Ovary (tissue), 9 donors: ENCODE data around the gene DNAH17. TPM values are rescaled to one million over a fixed set of nuclear protein-coding genes. Genes with fewer than 3 reads are reported as not detected.
A peak's percentile ranks its signal among the peaks of the same experiment; 100 is the strongest.

Experiments used
- DNase-seq, 5 donors: peaks; one replicate each; pipeline ENCODE4 v3.0.0-alpha.2; 2019 to 2020
- H3K27ac ChIP-seq, 2 donors: fragments of 200-600 bp; one replicate each; pipeline versions ENCODE4 v1.5.1 to v1.8.0; 2019 to 2022
- H3K27me3 ChIP-seq: fragments of 200-600 bp; one replicate; pipeline ENCODE4 v1.8.0; 2022
- H3K36me3 ChIP-seq: fragments of 200-600 bp; sonication (generic); one replicate; pipeline ENCODE4 v1.5.1; 2019
- H3K4me1 ChIP-seq: one replicate; pipeline ENCODE4 v1.8.1; 2013; ENCODE audit warnings: mild to moderate bottlenecking, moderate library complexity; ENCODE audit not compliant: insufficient read depth
- H3K4me3 ChIP-seq: fragments of 200-600 bp; sonication (generic); one replicate; pipeline ENCODE4 v1.5.1; 2017
- H3K9me3 ChIP-seq, 2 donors: fragments of 200-600 bp in 1 of 2; sonication (generic) in 1 of 2; one replicate each; pipeline versions ENCODE4 v1.5.1 to v1.8.1; 2013 to 2019; ENCODE audit warnings: mild to moderate bottlenecking in 1 of 2, moderate library complexity in 1 of 2
- EP300 ChIP-seq: sonication (generic); formaldehyde crosslinking; IDR thresholded peaks from one replicate; pipeline ENCODE4 v1.6.1; 2017; ENCODE audit warnings: antibody characterized with exemption
- POLR2A ChIP-seq: fragments of 450-650 bp; IDR thresholded peaks from one replicate; pipeline ENCODE4 v1.6.1; 2017; ENCODE audit warnings: antibody characterized with exemption, mild to moderate bottlenecking, moderate library complexity
- WGBS, 3 donors: extraction: QIAGEN DNeasy Blood & Tissue Kit in 1 of 3; methylation state at CpG; one replicate each; pipeline versions ENCODE4 v1.1.5 to v1.1.7; 2013 to 2017; 5-methylcytosine and 5-hydroxymethylcytosine counted together
- intact Hi-C, 4 donors: fragments of 100-400 bp; cut with DNase I; formaldehyde crosslinking; loops; one replicate each; pipeline versions ENCODE4 v1.11.0 to v1.15.1; 2022 to 2023
- polyA plus RNA-seq, 2 donors: library from polyadenylated mRNA; stranded (reverse); fragments of 200-250 nt in 1 of 2; fragments of 350-450 nt in 1 of 2; fragmentation: Illumina TruSeq in 1 of 2; extraction: RNeasy Lipid Tissue Mini Kit (QIAGEN cat#74804) in 1 of 2; gene quantifications; one replicate each; pipeline ENCODE4 v1.2.3, GENCODE V29; 2013 to 2014
- total RNA-seq, 7 donors: library from RNA; depleted of rRNA in 2 of 7; stranded (reverse); fragments of >200 nt in 2 of 7; fragmentation: NEBNext Ultra II Directional in 3 of 7; extraction: Animal tissue kit (Norgen Biotek cat#: 25700) in 3 of 7; gene quantifications; one replicate each; pipeline versions ENCODE4 v1.1.0 to v1.2.4, GENCODE V29; 2016 to 2023
- TF ChIP-seq, protein P1 (sequence below), 3 donors: fragments of 450-650 bp in 2 of 3; fragments of 200-600 bp in 1 of 3; IDR thresholded peaks; one replicate each; pipeline versions ENCODE4 v1.5.1 to v1.8.0; 2016 to 2022; ENCODE audit warnings: antibody characterized with exemption in 3 of 3, mild to moderate bottlenecking in 1 of 3
- donor health status: DM: no; HTN: no; CAD: no; lungs with moderate emphysema.
- donor health status: DM: no; HTN: no; CAD: no.
- donor health status: Bipolar disorder and iron deficiency.
- donor health status: DM: yes; HTN: yes; CAD: no.
- donor health status: DM: no; HTN: no; CAD: no.
- donor health status: DM: yes; HTN: yes; CAD: no.

The DNAH17 gene
- total and polyA plus RNA-seq, 9 donors: 0.07 to 0.25 (median 0.12) TPM; not detected in 6

DNA sequence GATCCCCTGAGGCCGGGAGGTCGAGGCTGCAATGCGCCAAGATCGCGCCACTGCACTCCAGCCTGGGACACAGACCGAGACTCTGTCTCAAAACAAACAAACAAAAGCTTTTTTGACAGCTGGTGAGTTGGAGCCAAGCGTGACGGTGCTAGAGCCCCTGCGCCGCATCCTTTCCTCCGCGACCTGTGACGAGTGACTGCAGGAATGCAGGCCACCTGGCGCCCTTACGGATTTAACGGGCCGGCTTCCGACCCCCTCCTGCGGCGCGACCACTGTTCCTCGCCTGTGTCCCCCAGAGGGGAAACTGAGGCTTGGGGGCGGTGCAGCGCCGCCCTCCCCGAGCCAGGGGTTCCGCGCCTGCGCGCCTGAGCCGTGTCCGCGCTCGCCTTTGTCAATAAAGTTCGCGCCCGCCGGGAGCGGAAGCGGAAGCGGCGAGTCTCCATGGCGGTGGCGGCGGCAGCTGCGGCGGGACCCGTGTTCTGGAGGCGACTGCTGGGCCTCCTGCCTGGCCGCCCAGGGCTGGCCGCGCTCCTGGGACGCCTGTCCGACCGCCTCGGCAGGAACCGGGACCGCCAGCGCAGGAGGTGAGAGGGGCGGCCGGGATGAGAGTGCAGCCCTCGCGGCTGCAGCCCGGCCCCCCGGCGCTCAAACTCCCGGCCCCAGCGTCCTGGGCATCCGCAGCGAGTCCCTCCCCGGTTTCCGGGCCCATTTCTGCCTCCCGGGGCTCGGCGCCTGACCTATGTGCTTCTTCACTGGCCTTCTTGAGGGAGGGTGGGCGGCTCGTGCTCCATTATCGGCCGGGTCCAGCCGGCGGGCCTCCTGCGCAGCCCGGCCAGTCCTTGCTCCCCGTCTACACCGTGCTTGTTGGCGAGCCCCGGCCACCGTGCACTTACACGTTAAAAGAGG, 198.7 kb downstream of the DNAH17 start, which contains the start of gene PGS1:
PGS1 (plus strand) TSS at position 425 of the 906 bp plus-strand sequence; CDS start at position 442, 17 bp downstream.
- H3K27me3 ChIP-seq: no peaks in the 10 kb centered on the region
- intact Hi-C loops: loop anchor here in 1 of 4 donors (10.0 kb wide), 1 partner anchor 254 kb away; the partner anchor contains the start of gene TMC6
- WGBS, 3 donors: 1% methylated on average over 65 to 89 of the region's 89 CpGs
- TF ChIP-seq, protein P1, sequence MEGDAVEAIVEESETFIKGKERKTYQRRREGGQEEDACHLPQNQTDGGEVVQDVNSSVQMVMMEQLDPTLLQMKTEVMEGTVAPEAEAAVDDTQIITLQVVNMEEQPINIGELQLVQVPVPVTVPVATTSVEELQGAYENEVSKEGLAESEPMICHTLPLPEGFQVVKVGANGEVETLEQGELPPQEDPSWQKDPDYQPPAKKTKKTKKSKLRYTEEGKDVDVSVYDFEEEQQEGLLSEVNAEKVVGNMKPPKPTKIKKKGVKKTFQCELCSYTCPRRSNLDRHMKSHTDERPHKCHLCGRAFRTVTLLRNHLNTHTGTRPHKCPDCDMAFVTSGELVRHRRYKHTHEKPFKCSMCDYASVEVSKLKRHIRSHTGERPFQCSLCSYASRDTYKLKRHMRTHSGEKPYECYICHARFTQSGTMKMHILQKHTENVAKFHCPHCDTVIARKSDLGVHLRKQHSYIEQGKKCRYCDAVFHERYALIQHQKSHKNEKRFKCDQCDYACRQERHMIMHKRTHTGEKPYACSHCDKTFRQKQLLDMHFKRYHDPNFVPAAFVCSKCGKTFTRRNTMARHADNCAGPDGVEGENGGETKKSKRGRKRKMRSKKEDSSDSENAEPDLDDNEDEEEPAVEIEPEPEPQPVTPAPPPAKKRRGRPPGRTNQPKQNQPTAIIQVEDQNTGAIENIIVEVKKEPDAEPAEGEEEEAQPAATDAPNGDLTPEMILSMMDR (IDR thresholded peaks at IDR 0.05): peak in 1 of 3 donors; percentile 24
- TF ChIP-seq POLR2A (peak; percentile 69), EP300 (no peak)
- H3K9me3 ChIP-seq: no peaks in the 10 kb centered on the region
- H3K36me3 ChIP-seq: no peaks in the 10 kb centered on the region
- peak within 1 kb of the TSS; percentile 95 for H3K4me3 ChIP-seq
- DNase-seq: peak; percentile 70 to 87 (median 82)
- H3K4me1 ChIP-seq: peaks cover 1% of the 10 kb centered on the region
- H3K27ac ChIP-seq: peak within 1 kb of the TSS; percentile 42 to 47

DNA sequence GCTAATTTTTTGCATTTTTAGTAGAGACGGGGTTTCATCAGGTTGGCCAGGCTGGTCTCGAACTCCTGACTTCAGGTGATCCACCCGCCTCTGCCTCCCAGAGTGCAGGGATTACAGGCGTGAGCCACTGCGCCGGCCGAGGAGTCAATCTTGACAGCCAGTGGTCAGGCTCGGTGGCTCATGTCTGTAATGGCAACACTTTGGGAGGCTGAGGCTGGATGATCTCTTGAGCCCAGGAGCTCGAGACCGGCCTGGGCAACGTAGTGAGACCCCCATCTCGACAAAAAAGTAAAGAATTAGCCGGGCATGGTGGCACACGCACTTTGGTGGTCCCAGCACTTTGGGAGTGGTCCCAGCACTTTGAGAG, 199.4 kb downstream of the DNAH17 start:
- intact Hi-C loops: loop anchor here in 1 of 4 donors (10.0 kb wide), 1 partner anchor 253 kb away; the partner anchor contains the start of gene TMC6

DNA sequence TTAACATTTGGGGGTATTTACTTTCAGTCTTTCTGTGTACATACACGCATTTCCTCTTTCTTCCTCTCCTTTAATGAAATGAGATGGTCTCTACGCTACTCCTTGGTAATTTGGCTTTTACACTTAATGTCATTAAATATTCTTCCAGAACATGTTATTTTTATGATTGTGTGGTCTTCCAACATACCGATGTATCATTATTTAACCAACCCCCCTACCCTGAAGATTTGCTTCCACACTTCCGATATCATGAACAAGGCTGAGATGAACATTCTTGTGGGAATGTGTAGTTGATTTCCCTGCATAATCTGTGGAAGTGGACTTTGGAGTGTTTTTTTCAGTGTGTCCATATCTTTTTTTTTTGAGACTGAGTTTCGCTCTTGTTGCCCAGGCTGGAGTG, 201.0 kb downstream of the DNAH17 start:
- Histone ChIP-seq H3K4me3 (no peak overlapping the region), H3K9me3 (no peaks in the 10 kb centered on the region), H3K36me3 (no peaks in the 10 kb centered on the region), H3K27ac (no peak overlapping the region), H3K4me1 (peaks cover 1% of the 10 kb centered on the region), H3K27me3 (no peaks in the 10 kb centered on the region)
- TF ChIP-seq, protein P1 (IDR thresholded peaks at IDR 0.05): no peak
- TF ChIP-seq EP300: no peak
- no peak for TF ChIP-seq POLR2A
- intact Hi-C loops: loop anchor here in 1 of 4 donors (10.0 kb wide), 1 partner anchor 251 kb away; the partner anchor contains the start of gene TMC6
- 70 to 80% (median 77%) methylated on average over 5 of the region's 5 CpGs for WGBS, 3 donors
- DNase-seq: no peak

More for the DNA sequence above, 199.4 kb downstream of the DNAH17 start:
- H3K27me3 ChIP-seq: no peaks in the 10 kb centered on the region
- WGBS, 3 donors: 37 to 51% (median 47%) methylated on average over 14 of the region's 14 CpGs
- DNase-seq: no peak
- H3K4me1 ChIP-seq: peaks cover 1% of the 10 kb centered on the region
- H3K27ac ChIP-seq: peak overlapping the region in 1 of 2 donors; percentile 47
- no peaks in the 10 kb centered on the region for H3K9me3 ChIP-seq
- no peaks in the 10 kb centered on the region for H3K36me3 ChIP-seq
- peak overlapping the region; percentile 95 for H3K4me3 ChIP-seq
- TF ChIP-seq EP300: no peak
- no peak for TF ChIP-seq POLR2A
- TF ChIP-seq, protein P1 (IDR thresholded peaks at IDR 0.05): no peak

DNA sequence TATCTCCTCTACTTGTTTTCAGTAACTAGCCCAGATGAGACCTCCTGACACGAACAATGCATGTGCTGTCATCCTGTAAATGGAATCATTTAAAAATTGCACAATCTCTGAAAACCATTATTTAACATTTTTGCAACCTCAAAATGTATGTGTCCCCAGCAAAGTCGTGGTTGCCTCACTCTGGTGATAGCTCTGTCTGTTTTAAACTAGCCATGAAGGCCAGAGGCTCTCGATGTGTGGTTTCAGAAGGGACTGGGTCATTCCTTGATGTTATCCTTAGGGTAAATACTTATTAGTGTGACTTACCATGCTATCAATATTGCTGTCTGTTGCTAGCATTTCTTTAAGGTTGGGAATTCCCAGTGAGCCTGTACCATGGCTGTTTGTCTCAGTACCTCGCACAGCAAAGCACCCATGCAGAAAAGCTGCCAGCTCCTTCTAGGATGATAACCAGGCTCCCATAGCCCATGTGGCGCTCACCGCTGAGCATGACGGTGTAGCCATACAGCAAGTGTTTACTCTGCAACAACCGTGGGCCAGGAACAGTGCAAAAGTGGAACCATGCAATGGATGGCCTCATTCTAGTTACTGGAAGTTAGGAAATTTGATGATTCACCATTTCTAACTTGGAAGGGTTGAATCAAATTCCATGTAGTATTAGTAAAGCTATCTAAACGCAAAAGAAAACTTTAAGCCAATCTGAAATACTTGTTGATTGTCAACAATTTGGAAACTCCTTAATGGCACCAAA, 201.6 kb downstream of the DNAH17 start:
- Histone ChIP-seq H3K27ac (no peak overlapping the region), H3K27me3 (no peaks in the 10 kb centered on the region), H3K4me1 (no peaks in the 10 kb centered on the region), H3K4me3 (no peak overlapping the region), H3K36me3 (no peaks in the 10 kb centered on the region), H3K9me3 (no peaks in the 10 kb centered on the region)
- peak in 1 of 5 donors; percentile 41 for DNase-seq
- 48 to 57% (median 52%) methylated on average over 9 of the region's 9 CpGs for WGBS, 3 donors
- intact Hi-C loops: loop anchor here in 1 of 4 donors (10.0 kb wide), 1 partner anchor 251 kb away; the partner anchor contains the start of gene TMC6
- no peak for TF ChIP-seq POLR2A
- TF ChIP-seq EP300: peak; percentile 17
